GM21423 (cell line): ENCODE measurements around the gene ANKS4B.
"Not testable (repeated sequence)": the region's sequence is repeated elsewhere in the genome, so short reads cannot be mapped to it uniquely, and the experiment has no call there.

Experiments
- ATAC-seq: cut with Tn5 transposase; IDR thresholded peaks from one replicate; pipeline ENCODE4 v1.9.1; 2021; ENCODE audit warnings: mild to moderate bottlenecking, moderate library complexity; ENCODE audit not compliant: unreplicated experiment

The ANKS4B gene

DNA sequence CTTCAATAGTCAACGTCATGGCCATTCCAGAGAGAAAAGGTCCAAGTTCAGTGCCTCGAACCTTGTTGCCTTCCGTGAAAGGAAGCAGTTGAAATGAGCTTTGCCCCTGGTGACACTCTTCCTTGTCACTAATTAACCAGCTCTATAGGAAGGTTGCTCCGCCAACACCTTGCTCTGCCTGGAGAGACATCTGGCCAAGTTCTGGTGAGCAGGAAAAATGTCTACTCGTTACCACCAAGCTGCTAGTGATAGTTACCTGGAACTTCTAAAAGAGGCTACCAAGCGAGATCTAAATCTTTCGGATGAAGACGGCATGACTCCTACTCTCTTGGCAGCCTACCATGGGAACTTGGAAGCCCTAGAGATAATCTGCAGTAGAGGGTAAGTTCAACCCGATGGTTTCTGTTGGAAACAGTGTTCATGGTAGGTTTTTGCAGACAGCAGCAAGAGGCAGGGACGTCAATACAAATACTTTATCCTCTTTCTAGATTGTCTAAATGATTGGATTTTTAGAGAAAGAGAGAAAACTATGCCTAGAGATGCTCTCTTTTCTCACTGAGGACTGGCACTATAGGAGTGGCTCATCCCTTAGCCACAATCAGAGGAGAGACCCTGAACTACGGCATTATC, at the start of gene ANKS4B:
TSS of gene ANKS4B (plus strand) at position 179 of the 630 bp plus-strand sequence. CDS start at position 218, 39 bp downstream.
- ATAC-seq, result no peak

DNA sequence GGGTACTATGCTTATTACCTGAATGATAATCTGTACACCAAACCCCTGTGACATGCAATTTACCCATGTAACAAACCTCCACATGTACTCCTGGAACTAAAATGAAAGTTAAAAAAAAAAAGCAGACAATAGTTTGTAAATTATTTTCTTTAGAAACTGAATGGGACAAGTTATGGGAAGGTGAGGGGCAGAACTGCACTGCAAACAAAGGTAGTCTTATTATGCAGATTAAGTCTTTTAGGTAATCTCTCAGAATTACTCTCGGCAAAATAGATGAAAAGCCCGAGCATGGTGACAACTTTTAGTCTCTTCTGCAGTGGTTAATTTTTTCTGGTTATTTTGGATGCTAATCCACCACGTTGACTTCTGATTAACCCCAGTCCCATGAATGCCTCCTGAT, 49.5 kb upstream of the ANKS4B start:
- no peak for ATAC-seq

- no peak for ATAC-seq
These were observed 48.7 kb upstream of the ANKS4B start for GRCh38 chr16:21184834-21185233.

DNA sequence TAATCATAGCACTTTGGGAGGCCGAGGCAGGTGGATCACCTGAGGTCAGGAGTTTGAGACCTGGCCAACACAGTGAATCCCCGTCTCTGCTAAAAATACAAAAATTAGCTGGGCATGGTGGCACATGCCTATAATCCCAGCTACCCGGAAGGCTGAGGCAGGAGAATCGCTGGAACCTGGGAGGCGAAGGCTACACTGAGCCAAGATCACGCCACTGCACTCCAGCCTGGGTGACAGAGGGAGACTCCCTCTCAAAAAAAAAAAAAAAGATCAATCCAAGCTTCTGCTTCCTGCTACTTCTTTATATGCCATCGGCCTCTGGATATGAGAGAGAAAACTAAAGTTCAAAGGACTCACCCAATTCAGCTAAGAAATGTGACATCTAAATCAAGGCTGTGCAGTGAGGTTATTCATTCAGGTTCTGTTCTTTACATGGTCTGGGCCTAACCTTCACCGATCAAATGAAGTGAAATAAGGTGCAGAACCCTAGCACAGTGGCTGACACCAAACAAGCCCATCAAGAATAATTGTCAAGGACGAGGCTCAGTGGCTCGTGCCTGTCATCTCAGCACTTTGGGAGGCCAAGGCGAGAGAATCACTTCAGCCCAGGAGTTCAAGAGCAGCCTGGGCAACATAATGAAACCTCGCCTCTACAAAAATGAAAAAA, 47.7 kb upstream of the ANKS4B start:
- no peak for ATAC-seq

- no peak for ATAC-seq
These were observed 47.2 kb upstream of the ANKS4B start for GRCh38 chr16:21186326-21186691.

- ATAC-seq, result no peak
These were observed 44.2 kb upstream of the ANKS4B start for GRCh38 chr16:21189311-21189710.

DNA sequence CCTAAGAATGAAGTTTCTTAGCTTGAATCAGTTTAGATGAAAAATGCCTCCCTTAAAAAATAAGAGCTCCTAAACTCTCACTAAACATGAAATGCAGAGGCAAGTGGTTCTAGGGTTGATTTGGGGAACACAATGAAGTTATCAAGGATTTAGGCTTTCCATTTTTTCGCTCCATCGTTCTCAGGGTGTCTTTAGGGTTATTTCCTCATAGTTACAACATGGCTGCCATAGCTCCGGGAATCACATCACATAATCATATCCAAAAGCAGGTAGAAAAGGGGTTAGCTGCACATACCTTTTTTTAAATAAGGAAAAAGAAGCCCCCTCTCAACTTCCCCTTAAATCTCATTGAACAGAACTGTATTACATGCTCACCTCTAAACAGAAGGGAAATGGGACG, 43.5 kb upstream of the ANKS4B start:
- ATAC-seq, result no peak

DNA sequence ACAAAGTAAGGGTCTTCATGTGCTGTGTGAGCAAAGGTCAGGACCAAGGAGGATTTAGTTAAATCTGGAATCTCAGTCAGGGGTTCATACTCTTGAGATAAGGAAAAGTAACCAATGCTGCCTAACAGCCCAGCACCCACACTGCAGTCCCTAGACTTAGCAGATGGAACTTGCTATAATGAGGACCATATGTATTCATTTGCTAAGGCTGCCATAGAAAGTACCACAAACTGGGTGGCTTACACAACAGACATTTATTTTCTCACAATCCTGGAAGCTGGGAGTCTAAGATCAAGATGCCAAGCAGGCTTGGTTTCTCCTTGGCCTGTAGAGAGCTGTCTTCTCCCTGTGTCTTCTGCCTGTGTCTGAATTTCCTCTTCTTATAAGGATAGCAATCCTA, 42.9 kb upstream of the ANKS4B start:
- ATAC-seq, result no peak

DNA sequence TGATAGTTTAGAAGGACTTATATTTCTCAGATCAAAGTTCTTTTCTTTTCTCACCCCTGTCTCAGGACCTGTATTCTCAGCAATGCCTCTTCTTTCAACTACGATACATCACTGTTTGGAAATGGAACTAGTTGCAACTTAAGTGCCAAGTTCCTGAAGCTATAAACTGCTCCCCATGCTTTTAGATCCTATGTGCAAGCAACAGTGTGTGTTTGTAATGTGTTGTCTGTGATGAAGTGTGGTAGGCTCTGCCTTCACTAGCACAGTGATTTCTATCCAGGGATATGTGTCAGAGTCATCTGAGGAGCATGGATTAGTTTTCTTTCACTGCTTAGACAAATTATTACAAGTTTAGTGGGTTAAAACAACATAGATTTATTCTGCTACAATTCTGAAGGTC, 40.5 kb upstream of the ANKS4B start:
- no peak for ATAC-seq

DNA sequence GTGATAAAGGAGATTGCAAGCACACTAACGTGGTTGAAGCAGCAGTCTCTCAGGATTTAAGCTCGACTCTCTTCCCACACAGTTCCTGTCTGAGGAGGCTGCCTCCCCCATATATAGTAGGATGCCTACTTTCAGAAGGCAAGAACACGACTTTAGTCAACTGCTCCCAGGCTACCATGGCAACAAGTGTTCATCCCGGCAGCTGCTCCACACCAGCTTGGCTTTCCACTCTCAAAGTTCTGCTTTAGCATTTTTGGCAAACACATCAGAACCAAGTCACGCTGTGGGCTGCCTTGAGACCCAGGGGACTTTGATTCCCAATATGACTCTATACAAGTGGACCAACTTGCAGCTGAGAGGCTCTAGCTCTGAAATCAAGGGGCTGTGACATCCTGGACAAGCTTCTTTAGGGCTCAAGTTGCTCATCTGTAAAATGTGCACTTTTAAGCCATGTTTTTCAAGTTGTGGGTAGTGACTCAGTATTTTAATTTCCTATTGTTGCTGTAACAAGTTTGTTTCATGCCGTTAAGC, 38.7 kb upstream of the ANKS4B start:
- ATAC-seq, result no peak

DNA sequence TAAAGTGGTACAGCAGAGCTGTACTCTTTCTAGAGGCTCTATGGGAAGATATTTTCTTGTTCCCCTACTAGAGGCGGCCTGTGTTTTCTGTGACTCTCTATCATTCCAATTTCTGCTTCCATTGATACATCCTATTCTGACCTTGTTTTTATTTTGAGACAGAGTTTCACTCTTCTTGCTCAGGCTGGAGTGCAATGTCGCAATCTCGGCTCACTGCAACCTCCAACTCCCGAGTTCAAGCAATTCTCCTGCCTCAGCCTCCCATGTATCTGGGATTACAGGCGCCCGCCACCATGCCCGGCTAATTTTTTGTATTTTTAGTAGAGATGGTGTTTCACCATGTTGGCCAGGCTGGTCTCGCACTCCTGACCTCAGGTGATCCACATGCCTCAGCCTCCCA, 38.2 kb upstream of the ANKS4B start:
- ATAC-seq, result not testable (repeated sequence)

GRCh38 chr16:21197112-21197511, 36.4 kb upstream of the ANKS4B start:
- ATAC-seq, result no peak

GRCh38 chr16:21197621-21198020, 35.9 kb upstream of the ANKS4B start:
- no peak for ATAC-seq

DNA sequence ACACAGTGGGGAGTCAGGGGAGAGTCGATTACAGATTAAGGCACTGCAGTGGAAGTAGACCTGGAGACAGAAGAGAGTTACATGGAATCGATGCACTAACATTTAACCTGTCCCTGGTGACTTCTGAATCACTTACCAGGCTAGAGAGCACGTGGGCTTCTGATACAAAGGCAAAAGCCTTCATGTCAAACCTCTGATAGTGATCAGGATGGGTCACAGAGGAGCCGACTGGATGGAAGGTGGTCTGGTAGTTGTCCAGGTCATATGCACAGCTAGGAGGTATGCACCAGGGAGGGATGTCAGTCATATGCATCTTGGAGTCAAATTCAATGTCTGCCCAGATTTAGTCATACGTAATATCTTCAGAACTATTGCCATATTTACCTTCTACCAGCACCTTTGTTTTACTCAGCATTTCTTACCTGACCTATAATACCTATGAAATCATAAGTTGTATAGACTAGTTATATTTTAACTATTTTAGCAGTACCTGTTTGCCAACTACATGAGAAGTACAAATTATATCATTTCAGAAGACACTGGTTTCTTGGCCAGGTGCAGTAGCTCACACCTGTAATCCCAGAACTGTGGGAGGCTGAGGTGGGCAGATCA, 33.8 kb upstream of the ANKS4B start:
- no peak for ATAC-seq

DNA sequence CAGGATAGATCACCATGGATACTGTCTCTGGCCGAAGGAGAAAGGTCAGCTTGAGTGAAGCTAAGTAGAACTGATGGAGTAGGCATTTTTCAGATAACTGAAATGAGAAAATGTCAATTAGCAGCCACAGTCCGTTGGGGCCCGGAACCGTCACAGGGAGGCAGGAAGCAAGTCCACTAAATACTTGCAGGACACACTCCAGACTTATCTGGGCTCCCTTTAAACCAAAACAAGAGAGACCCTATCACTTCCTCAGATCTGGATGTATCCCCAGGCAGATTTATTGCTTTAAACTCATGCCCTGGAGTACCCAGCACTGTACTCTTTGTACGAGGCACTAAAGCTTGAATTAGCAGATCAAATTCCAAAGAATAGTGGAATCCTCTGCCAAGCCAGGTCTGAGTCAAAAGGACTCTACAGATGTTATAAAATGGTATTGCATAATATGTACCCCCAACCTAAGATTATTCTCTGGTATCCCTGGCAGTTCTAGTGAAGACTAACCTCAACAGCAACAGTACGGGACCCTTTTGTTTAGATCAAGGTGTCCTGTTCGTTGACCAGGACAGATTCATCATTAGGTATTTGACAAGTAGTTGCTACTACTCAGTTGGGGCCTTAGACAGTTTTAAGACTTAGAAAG, 30.2 kb upstream of the ANKS4B start:
- ATAC-seq, result no peak

GRCh38 chr16:21205303-21205702, 28.2 kb upstream of the ANKS4B start:
- no peak for ATAC-seq

DNA sequence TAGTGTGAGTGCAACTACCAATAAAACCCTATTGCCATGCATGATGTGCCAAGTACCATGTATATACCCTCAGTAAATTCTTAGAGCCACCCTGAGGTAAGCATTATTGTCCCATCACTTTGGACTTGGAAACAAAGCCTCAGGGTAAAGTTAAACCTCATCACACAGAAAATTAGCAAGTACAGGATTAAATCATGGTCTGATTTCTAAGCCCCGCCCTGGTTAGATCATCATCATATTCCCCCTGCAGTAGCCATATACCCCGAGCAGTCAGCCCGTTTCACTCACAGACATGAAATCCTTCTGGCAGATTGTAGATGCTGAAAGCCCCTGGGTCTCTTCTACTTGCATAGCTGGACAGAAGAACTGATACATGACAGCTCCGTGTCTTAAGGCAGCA, 26.9 kb upstream of the ANKS4B start:
- no peak for ATAC-seq

GRCh38 chr16:21208446-21209230, 24.9 kb upstream of the ANKS4B start:
- no peak for ATAC-seq

GRCh38 chr16:21211486-21211885, 22.0 kb upstream of the ANKS4B start, which contains the start of gene ZP2:
TSS of gene ZP2 (minus strand) at chr16:21211574. CDS start at chr16:21211547, 27 bp downstream.
- ATAC-seq, result no peak

- ATAC-seq, result no peak
These were observed 19.4 kb upstream of the ANKS4B start for GRCh38 chr16:21214086-21214485.

- ATAC-seq, result no peak
These were observed 16.4 kb upstream of the ANKS4B start for GRCh38 chr16:21217121-21217520.
